Left hindlimb (tissue), 1 donor: ENCODE data around the gene ZNF430.
"Not testable (repeated sequence)": the region's sequence is repeated elsewhere in the genome, so short reads cannot be mapped to it uniquely, and the experiment has no call there.

Experiments
- DNase-seq: peaks from one replicate; pipeline ENCODE4 v3.0.0-alpha.2; 2018

ZNF430 gene

DNA sequence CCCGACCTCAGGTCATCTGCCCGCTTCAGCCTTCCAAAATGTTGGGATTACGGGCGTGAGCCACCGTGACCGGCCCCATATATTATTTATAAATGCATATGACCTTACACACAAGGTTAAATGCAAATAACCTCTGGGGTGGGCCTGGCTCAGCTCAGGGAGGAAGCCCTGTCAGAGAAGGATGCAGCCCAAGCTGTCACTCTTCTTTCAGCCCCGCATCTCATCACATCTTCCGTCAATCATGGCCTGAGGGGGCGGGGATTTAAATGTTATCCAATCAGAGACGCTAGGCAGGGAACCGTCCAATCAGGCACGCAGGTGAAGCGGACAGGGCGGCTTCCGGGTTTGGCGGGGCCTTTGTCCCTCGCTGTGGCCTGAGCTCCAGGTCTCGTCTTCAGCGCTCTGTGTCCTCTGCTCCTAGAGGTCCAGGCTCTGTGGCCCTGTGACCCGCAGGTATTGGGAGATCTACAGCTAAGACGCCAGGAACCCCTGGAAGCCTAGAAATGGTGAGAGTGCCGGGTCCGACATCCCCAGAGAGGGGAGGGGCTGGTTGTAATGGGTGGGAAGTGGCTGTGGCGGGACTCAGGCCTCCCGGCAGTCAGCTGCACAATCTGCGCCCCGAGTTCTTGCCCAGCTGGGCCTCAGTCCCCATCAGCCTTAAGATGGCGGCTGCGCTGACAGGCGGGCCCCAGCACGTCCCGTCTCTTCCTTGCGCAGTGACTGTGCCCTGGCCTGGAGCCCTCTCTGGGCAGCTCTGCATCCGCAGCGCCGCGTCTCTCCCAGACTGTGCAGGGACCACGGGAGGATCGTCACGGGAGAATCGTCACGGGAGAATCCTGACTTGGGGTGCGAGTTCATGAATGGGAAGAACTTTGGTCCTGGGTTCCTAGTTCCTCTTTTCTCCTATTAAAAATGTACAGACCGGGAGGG lies at the start of gene ZNF430:
Gene ZNF430, plus strand, starts transcription at position 360 of the 930 bp plus-strand sequence. Its CDS starts 144 bp downstream, at position 504.
- DNase-seq = peak; percentile 95

DNA sequence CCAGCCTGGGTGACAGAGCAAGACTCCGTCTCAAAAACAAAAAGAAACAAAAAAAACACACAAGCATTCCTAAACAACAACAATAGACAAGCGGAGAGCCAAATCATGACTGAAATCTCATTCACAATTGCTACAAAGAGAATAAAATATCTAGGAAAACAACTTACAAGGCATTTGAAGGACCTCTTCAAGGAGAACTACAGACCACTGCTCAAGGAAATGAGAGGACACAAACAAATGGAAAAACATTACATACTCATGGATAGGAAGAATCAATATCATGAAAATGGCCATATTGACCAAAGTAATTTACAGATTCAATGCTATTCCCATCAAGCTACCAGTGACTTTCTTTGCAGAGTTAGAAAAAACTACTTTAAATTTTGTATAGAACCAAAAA lies 27.7 kb upstream of the ZNF430 start:
- DNase-seq = not testable (repeated sequence)

DNA sequence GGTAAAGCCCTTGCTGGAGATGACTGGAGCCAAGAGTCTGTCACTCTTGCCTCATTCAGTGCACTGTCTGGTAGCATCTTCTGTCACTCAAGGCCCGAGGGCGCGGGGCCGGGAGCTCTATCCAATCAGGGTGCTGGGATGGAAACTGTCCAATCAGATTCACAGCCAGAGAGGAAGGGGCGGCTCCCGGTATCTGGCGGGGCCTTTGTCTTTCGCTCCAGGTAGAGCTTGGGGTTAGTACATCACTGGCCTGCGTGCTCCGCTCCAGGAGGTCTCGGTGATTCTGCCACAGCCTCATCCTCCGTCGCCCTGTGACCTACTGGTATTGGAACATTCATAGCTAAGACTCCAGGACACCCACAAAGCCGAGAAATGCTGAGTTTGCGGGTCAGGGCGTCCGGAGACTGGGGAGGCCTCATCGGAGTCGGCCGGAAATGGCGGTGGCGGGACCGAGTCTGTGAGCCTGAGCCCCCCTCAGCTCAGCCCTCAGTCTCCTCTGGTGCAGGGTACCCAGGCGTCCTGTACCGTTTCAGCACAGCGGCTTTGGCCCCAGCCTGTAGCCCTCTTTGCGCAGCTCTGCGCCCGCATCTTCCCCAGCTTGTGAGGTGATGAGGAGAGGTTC lies 20.6 kb upstream of the ZNF430 start:
- DNase-seq = peak; percentile 94

DNA sequence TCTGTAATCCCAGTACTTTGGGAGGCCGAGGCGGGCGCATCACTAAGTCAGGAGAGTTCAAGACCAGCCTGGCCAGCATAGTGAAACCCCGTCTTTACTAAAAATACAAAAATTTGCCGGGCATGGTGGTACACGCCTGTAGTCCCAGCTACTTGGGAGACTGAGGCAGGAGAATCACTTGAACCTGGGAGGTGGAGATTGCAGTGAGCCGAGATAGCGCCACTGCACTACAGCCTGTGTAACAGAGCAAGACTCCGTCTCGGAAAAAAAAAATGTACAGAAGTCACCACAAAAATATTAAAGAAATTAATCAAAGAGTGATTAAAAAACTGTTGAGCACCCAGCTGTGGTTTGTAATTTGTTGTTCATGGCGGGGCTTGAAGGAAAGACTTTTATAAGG lies 781 bp downstream of the ZNF430 start:
- DNase-seq = not testable (repeated sequence)

DNA sequence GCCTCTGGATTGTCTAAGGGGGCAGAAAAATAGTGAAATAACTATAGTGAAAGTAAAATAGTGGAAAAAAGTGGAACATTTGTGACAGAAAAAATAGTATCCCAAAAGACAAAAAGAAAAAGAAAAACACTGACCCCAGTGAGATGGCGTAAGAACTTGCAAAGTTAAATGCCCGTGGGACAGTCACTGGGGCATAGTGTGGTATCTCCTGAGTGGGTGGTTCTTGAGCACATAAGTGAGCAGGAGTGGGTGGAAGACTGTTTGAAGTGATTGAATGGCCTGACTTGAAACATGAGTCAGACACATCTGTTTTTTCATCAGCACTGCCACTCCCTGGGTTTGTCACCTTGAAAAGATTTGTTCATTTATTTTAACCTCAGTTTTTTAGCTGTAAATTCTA lies 2.5 kb downstream of the ZNF430 start:
- no peak for DNase-seq

DNA sequence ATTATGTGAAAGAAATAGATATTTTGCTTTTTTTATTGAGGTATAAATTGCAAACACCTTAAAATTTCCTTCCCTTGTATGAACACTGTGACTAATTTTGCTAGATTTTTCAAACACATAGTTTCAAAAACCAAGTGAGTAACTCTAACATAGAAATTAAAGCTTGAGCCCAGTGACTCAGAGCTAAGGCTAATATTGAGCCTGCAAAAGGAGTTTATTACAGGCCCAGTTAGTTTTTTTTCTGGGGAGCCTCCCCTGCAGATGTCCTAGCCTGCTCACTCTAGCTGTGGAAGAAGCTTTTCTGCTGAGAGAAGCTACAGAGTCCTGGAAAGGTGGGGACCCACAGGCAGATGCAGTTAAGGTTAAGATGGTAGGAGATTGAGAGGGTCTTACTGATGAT lies 3.4 kb downstream of the ZNF430 start:
- no peak for DNase-seq

DNA sequence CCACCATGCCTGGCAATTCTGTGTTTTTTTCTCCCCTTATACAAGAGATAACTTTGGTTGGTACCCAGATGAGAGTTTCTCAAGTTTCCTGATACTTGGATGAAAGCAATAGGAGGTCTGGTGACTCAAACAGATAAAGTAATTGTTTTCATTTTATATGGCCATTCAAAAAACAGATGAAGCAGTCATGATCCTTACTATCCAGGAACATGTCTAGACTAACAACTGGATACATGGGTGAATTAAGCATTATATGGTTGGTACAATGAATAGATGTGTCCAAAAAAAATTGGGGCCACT lies 8.5 kb downstream of the ZNF430 start:
- DNase-seq = no peak

DNA sequence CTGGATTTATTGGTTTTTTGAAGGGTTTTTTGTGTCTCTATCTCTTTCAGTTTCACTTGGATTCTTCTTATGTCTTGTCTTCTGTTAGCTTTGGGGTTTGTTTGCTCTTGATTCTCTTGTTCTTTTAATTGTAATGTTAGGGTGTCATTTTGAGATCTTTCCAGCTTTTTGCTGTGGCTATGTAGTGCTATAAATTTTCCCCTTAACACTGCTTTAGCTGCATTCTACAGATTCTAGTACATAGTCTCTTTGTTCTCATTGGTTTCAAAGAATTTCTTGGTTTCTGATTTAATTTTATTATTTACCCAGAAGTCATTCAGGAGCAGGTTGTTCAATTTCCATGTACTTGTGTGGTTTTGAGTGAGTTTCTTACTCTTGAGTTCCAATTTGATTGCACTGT lies 24.6 kb downstream of the ZNF430 start:
- no peak for DNase-seq

DNA sequence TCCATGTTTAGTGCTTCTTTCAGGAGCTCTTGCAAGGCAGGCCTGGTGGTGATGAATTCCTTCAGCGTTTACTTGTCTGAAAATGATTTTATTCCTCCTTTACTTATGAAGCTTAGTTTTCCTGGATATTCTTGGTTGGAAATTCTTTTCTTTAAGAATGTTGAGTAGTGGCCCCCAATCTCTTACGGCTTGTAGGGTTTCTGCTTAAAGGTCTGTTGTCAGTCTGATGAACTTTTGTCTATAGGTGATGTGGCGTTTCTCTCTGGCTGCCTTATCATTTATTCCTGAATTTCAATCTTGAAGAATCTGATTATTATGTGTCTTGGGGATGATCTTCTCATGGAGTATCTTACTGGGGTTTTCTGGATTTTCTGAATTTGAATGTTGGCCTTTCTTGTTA lies 26.0 kb downstream of the ZNF430 start:
- DNase-seq = no peak

DNA sequence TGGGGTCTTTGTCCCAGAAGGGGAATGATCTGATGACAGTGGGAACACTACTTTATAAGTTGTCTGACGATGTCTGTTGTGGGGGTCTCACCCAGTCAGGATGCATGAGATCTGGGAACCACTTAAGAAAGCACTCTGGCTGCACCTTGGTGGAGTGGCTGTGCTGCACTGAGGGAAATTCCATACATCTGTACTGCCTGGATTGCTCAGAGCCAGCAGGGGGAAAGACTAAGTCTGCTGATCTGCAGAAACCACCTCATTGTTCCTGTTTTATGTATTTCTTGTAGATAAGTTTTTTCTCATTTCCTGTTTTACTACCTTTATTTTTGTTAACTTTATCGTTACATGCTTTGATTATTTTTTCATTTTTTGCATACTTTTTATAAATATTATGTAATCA lies 27.3 kb downstream of the ZNF430 start:
- DNase-seq = no peak

DNA sequence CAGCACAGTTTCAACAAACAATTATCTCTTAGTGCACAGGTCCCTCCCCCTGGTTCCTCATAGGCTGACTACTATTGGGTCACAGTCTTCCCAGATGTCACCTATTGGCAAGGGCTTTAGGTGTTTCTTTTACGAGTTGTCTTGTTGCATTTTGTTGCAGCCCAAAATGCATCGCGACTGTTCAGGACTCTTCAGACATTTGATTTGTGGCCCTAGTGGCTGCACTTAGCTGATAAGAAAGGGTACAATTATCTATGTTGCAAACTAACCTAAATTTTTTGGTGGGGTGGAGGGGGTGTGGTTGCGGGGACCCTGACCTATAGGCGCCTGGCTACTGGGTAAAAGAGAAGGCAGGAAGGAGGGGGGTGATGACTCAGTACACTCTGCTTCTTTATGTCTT lies 32.4 kb downstream of the ZNF430 start:
- DNase-seq = no peak

DNA sequence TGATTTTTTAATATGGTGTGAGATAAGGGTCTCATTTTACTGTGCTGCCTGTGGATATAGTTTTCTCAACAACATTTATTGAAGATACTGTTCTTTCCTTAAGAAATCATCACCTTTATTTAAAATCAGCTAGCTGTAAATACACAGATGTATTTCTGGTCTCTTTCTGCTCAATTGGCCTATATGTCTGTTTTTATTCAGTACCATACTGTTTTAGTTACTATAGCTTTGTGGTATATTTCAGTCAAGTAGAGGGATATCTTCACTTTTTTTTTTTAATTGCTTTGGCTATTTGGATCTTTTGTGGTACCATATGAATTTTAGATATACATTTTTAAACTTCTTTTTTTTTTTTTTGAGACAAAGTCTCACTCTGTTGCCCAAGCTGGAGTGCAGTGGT lies 44.9 kb downstream of the ZNF430 start:
- DNase-seq = no peak

DNA sequence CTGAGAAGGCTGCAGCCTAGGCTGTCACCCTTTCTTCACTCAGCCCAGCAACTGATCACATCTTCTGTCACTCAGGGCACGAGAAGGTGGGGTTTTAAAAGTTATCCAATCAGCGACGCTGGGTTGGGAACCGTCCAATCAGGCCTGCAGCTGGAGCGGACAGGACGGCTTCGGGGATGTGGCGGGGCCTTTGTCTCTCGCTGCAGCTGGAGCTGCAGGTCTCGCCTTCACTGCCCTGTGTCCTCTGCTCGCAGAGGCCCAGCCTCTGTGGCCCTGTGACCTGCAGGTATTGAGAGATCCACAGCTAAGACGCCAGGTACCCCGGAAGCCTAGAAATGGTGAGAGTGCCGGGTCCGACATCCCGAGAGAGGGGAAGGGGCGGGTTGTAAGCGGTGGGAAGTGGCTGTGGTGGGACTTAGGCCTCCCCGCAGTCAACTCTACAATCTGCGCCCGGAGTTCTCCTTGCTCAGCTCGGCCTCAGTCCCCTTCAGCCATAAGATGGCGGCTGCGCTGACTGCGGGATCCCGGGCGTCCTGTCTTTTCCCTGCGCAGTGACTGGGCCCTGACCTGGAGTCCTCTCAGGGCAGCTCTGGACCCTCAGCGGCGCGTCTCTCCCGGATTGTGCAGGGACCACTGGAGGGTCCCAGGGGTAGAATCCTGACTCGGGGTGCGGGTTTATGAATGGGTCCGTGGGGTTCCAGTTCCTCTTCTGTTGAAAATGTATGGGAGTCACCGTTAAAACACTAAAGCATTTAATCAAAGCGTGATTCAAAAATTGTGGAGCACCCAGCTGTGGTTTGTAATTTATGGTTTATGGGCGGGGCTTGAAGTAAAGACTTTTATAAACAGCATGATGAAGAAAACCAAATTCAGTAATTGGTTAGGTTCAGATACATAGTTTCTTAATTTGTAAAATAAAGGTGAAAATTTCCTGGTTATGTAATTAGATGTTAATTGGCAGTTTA lies 61.8 kb downstream of the ZNF430 start, which contains the start of gene ZNF714:
Gene ZNF714, plus strand, starts transcription at position 193 of the 965 bp plus-strand sequence. CDS start 16,066 bp downstream, outside the sequence.
- peak; percentile 95 for DNase-seq

DNA sequence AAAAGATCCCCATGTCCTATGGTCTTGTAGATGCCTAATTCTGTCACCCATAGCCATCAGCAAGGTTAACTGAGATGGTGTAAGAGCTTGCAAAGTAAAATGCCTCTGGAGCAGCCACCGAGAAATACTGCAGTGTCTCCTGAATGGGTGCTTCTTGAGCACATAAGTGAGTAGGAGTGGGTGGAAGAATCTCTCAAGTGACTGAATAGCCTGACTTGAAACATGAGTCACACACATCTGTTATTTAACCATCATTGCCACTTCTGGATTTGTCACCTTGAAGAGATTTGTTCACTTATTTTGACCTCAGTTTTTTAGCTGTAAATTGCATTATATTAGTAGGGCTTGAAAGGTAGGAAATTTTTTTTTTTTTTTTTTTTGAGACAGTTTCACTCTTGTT lies 63.9 kb downstream of the ZNF430 start:
- no peak for DNase-seq

DNA sequence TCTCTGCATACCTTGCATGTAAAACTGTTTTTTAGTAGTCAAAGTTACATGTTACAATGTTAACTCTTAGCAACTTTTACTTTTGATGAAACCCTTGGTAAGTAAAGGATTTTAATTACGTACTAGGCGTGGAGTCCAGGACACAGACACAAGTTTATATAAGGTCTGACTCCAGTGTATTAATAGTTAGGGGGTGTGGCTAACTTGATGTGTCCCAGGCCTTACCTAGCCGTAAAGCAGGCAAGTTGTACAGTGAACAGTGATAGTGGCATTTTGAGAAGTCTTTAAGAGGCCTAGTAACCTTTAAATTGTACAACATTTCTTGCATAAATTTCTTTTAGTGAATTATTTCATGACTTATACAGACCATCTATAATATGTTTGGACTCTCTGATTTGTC lies 67.4 kb downstream of the ZNF430 start:
- DNase-seq = no peak

DNA sequence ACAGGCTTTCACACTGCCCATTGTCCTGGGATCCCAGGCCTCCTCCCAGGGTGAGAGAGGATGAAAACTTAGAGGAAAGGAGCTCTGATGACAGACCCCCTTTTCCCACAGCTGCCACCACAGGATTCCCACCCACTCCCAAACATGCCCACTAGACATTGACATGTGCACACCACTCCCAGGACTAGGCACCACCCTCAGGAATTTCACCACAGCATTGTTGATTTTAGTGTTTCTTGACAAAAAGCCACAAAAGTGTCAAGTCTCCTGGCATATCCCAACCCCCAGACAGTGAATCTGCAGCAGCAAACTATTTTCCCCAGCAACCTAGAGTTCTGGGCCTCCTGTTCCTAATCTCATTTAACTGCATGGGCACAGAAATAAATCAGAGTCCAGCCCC lies 71.7 kb downstream of the ZNF430 start:
- DNase-seq = peak; percentile 31

DNA sequence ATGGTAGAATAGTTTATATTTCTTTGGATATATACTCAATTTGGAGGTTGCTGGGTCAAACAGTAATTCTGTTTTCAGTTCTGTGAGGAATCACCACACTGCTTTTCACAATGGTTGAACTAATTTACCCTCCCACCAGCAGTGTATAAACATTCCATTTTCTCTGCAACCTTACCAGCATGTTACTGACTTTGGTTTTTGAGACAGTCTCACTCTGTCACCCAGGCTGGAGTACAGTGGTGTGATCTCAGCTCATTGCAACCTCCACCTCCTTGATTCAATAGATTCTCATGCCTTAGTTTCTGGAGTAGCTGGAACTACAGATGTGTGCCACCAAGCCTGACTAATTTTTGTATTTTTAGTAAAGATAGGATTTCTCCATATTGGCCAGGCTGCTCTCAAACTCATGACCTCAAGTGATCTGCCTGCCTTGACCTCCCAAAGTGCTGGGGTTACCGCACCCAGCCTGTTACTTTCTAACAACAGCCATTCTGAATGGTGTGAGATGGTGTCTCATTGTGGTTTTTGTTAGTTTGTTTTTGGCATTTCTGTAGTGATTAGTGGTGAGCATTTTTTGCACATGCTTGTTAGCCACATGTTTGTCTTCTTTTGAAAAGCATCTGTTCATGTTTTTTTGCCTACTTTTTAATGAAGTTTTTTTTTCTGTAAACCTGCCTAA lies 74.0 kb downstream of the ZNF430 start:
- DNase-seq = no peak

DNA sequence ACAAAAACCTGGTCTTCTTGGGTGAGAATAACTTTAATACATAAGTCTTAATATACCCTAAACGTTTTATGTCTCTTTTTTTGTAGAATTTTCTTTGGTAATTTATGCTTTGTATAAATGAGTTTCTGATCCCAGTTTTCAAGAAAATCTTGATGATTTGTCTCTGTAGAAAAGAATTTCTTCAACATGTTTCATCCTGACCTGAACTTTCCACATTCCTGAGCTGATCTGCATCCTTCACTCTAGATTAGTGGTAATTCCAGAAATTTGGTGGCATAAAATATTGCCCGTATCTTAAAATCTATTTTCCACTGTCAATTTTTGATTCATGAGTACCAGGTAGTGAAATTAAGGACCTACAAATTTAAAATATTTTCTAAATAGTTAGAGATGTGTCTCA lies 77.8 kb downstream of the ZNF430 start:
- no peak for DNase-seq

DNA sequence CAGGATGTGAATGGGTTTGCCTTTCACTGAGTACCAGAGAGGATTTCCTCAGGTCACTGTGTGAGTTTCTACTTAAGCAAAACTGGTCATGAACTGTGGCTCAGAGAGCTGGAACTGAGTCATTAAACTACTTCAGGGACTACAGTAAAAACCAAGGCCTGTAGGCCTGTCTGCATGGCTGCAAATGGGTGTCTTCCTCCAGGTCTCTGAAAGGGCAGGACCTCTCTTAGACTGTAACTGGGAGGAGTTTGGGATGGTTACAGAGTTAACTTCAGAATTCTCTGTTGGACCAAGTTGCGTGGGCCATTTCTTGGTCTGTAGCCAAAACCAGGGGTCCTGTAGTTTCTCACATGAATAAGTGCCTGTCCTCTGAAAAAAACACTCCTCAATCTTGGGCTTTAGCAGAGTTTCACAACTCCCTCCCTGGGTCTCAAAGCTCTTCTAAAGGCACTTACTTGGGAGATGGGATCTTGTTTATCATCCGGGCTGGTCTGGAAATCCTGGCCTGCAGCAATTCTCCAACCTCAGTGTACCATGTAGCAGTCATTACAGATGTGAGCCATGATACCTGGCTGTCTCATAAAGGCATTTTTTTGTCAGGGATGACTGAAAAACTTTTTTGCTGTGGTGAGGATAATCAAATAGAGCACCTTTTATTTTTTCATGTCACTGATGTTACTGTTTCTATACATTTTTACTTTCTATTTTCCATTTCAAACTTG lies 81.2 kb downstream of the ZNF430 start:
- no peak for DNase-seq

DNA sequence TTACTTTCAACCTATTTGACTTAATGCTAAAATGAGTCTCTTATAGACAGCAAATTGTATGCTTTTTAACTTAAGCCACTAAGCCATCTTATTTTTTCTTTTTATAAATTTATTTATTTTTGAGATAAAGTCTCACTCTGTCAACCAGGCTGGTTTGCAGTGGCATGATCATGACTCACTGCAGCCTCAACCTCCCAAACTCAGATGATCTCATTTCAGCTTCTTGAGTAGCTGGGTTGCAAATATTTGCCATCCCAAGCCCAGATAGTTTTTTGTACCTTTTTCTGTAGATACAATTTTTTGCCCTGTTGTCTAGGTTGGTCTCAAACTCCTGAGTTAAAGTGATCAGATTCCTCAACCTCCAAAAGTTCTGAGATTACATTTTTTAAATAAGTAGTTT lies 88.7 kb downstream of the ZNF430 start:
- no peak for DNase-seq
